Mucosa of descending colon (tissue), 3 donors: ENCODE results near the gene CNNM3. TPM values are rescaled to one million over a fixed set of nuclear protein-coding genes. Genes with fewer than 3 reads are reported as not detected.
A peak's percentile ranks its signal among the peaks of the same experiment; 100 is the strongest.

ENCODE experiments used
- ATAC-seq: fragments of 200-7000 bp; cut with Tn5 transposase; one replicate; pipeline ENCODE4 v1.9.1; 2020; ENCODE audit warnings: mild to moderate bottlenecking, moderate library complexity
- DNase-seq, 3 donors: peaks; one replicate each; pipeline ENCODE4 v3.0.0-alpha.2; 2020
- H3K36me3 ChIP-seq: fragments of 200-600 bp; one replicate; pipeline ENCODE4 v1.8.0; 2021; ENCODE audit warnings: low read depth, mild to moderate bottlenecking
- H3K4me1 ChIP-seq: fragments of 200-600 bp; one replicate; pipeline ENCODE4 v1.8.0; 2021; ENCODE audit warnings: low read depth, mild to moderate bottlenecking
- H3K4me3 ChIP-seq: fragments of 200-600 bp; one replicate; pipeline ENCODE4 v1.8.0; 2021; ENCODE audit warnings: mild to moderate bottlenecking
- H3K9me3 ChIP-seq: fragments of 200-600 bp; one replicate; pipeline ENCODE4 v1.8.0; 2021; ENCODE audit warnings: mild to moderate bottlenecking
- CTCF ChIP-seq: fragments of 200-600 bp; IDR thresholded peaks from one replicate; pipeline ENCODE4 v1.8.0; 2022; ENCODE audit warnings: antibody characterized with exemption, mild to moderate bottlenecking
- intact Hi-C, 2 donors: fragments of 100-400 bp; cut with DNase I in 1 of 2; cut with micrococcal nuclease in 1 of 2; formaldehyde crosslinking; loops; one replicate each; pipeline versions ENCODE4 v1.11.0 to v1.11.1; 2022; cut with DNase I, micrococcal nuclease
- total RNA-seq, 3 donors: library from RNA; stranded (reverse); fragmentation: NEBNext Ultra II Directional in 2 of 3; extraction: Animal tissue kit (Norgen Biotek cat#: 25700) in 2 of 3; gene quantifications; one replicate each; pipeline versions ENCODE4 v1.2.1 to v1.2.4, GENCODE V29; 2021 to 2023
- donor health status: DM: no; HTN: no; CAD: no; lungs with moderate emphysema.
- donor health status: DM: no; HTN: no; CAD: no.
- donor health status: DM: no; HTN: yes; CAD: no.

Gene CNNM3
- total RNA-seq, 3 donors from 2014 or later: 21.2 to 35.5 (median 33.4) TPM

- peak in 1 of 3 donors; percentile 45 for DNase-seq
- Histone ChIP-seq H3K36me3 (no peaks in the 10 kb centered on the region), H3K4me1 (peaks cover 20% of the 10 kb centered on the region), H3K4me3 (no peak overlapping the region), H3K9me3 (no peaks in the 10 kb centered on the region)
- TF ChIP-seq CTCF: no peak
- no peak for ATAC-seq
- intact Hi-C loops: no loop called here
These were observed 2.4 kb upstream of the CNNM3 start for GRCh38 chr2:96813656-96814055.

- TF ChIP-seq CTCF: no peak
- intact Hi-C loops: no loop called here
- Histone ChIP-seq H3K9me3 (no peaks in the 10 kb centered on the region), H3K4me1 (peaks cover 39% of the 10 kb centered on the region), H3K4me3 (peak overlapping the region; percentile 42), H3K36me3 (no peaks in the 10 kb centered on the region)
- ATAC-seq (no peak), DNase-seq (peak in 2 of 3 donors; percentile 46 to 61)
These were observed 542 bp upstream of the CNNM3 start for GRCh38 chr2:96815326-96816126.

DNA sequence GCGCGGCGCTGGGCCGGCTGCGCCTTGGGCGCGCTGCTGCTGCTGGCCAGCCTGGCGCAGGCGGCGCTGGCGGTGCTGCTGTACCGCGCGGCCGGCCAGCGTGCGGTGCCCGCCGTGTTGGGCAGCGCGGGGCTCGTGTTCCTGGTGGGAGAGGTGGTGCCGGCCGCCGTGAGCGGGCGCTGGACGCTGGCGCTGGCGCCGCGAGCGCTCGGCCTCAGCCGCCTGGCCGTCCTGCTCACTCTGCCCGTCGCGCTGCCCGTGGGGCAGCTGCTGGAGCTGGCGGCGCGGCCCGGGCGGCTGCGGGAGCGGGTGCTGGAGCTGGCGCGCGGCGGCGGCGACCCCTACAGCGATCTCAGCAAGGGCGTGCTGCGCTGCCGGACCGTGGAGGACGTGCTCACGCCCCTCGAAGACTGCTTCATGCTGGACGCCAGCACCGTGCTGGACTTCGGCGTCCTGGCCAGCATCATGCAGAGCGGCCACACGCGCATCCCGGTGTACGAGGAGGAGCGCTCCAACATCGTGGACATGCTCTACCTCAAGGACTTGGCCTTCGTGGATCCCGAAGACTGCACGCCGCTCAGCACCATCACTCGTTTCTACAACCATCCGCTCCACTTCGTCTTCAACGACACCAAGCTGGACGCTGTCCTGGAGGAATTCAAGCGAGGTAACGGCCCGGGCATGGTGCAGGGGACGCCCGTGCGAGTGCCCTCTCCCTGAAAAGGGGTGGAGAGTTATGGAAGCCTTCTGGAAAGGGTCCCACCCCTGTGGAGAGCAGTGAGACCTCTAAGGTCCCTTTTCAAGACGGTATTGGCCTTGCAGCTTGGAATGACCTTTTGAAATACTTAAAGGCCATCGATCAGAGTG is 1.0 kb downstream of the CNNM3 start:
- Histone ChIP-seq H3K4me1 (peaks cover 46% of the 10 kb centered on the region), H3K36me3 (no peaks in the 10 kb centered on the region), H3K9me3 (no peaks in the 10 kb centered on the region), H3K4me3 (peak overlapping the region; percentile 42)
- no peak for ATAC-seq
- intact Hi-C loops: no loop called here
- peak in 2 of 3 donors; percentile 55 to 65 for DNase-seq
- no peak for TF ChIP-seq CTCF

DNA sequence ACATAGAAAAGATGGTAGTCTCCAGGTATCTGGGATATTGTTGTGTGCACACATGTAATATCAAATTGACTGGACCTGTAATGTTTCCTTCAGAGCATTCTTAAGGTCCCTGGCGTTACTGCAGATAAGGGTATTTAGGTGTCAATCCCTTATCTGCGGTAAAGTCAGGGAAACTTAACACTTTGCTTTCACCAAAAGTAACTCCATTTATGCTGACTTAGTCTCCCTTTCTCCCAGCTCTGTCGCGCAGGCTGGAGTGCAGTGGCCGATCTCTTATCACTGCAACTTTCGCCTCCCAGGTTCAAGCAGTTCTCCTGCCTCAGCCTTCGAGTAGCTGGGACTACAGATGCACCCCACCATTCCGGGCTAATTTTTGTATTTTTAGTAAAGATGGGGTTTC is 1.8 kb downstream of the CNNM3 start:
- intact Hi-C loops: no loop called here
- TF ChIP-seq CTCF: no peak
- no peak overlapping the region for H3K4me3 ChIP-seq
- H3K36me3 ChIP-seq: no peaks in the 10 kb centered on the region
- ATAC-seq (no peak), DNase-seq (no peak)
- peaks cover 46% of the 10 kb centered on the region for H3K4me1 ChIP-seq
- H3K9me3 ChIP-seq: no peaks in the 10 kb centered on the region

GRCh38 chr2:96819128-96819875 is 3.2 kb downstream of the CNNM3 start:
- H3K9me3 ChIP-seq: no peaks in the 10 kb centered on the region
- peak; percentile 69 for ATAC-seq
- no peaks in the 10 kb centered on the region for H3K36me3 ChIP-seq
- no peak for TF ChIP-seq CTCF
- intact Hi-C loops: no loop called here
- no peak overlapping the region for H3K4me3 ChIP-seq
- peak; percentile 81 to 84 (median 83) for DNase-seq
- H3K4me1 ChIP-seq: peaks cover 53% of the 10 kb centered on the region
